HEK293 (cell line): ENCODE results near the gene IFNL1.

Source experiments
- CTCF ChIA-PET: fragments of 350-600 bp; formaldehyde crosslinking; extraction: SDS; loops from one replicate; lab custom pipeline; 2021; ENCODE audit warnings: antibody characterized with exemption; lab: Yijun Ruan, JAX
- POLR2A ChIA-PET: fragments of 300-600 bp; formaldehyde crosslinking; extraction: SDS; loops from one replicate; lab custom pipeline; 2020; ENCODE audit warnings: antibody characterized with exemption, inconsistent platforms; lab: Yijun Ruan, JAX
- H3K27ac ChIP-seq: fragments of 200-500 bp; sonication (Bioruptor generic); 2 replicates; pipeline ENCODE4 v1.5.1; 2014; ENCODE audit warnings: low read depth, low read length, control low read depth, inconsistent platforms; ENCODE audit errors: extremely low read depth
- H3K36me3 ChIP-seq, 2 experiments: fragments of 200-500 bp in 1 of 2; sonication (Bioruptor generic) in 1 of 2; 1 replicate in 1 of 2; 2 replicates in 1 of 2; pipeline ENCODE4 v1.5.1; 2014 to 2017; ENCODE audit warnings: inconsistent platforms in 2 of 2, low read length in 2 of 2; ENCODE audit not compliant: control insufficient read depth in 2 of 2, insufficient read depth in 1 of 2
- H3K4me1 ChIP-seq: fragments of 200-500 bp; sonication (Bioruptor generic); 2 replicates; pipeline ENCODE4 v1.5.1; 2014; ENCODE audit warnings: mild to moderate bottlenecking, low read length, inconsistent platforms; ENCODE audit not compliant: control insufficient read depth, insufficient read depth
- H3K4me3 ChIP-seq: 2 replicates; pipeline ENCODE4 v1.5.1; 2011; ENCODE audit warnings: low read depth, mild to moderate bottlenecking, control low read depth, low read length, moderate library complexity
- H3K9me3 ChIP-seq: fragments of 200-500 bp; sonication (Bioruptor generic); 2 replicates; pipeline ENCODE4 v1.5.1; 2014; ENCODE audit warnings: low read depth, low read length, inconsistent platforms; ENCODE audit not compliant: control insufficient read depth, insufficient read depth
- BCL11A ChIP-seq: fragments of 450-650 bp; formaldehyde crosslinking; IDR thresholded peaks from 2 replicates; pipeline ENCODE4 v1.5.1; 2016; ENCODE audit warnings: low read depth, missing biosample characterization, missing genetic modification characterization
- KLF8 ChIP-seq: fragments of 450-650 bp; formaldehyde crosslinking; IDR thresholded peaks from 2 replicates; pipeline ENCODE4 v1.5.1; 2016; ENCODE audit warnings: missing biosample characterization, missing genetic modification characterization
- KLF9 ChIP-seq: fragments of 450-650 bp; formaldehyde crosslinking; IDR thresholded peaks from 2 replicates; pipeline ENCODE4 v1.5.1; 2016; ENCODE audit warnings: missing biosample characterization, missing genetic modification characterization, low read depth
- PRDM10 ChIP-seq: fragments of 450-650 bp; formaldehyde crosslinking; IDR thresholded peaks from 2 replicates; pipeline ENCODE4 v1.5.1; 2016; ENCODE audit warnings: missing biosample characterization, missing genetic modification characterization
- PRDM6 ChIP-seq: fragments of 450-650 bp; formaldehyde crosslinking; IDR thresholded peaks from 2 replicates; pipeline ENCODE4 v1.5.1; 2017; ENCODE audit warnings: missing biosample characterization, missing genetic modification characterization
- REPIN1 ChIP-seq: fragments of 450-650 bp; formaldehyde crosslinking; IDR thresholded peaks from 2 replicates; pipeline ENCODE4 v1.5.1; 2017; ENCODE audit warnings: missing biosample characterization, missing genetic modification characterization, low read depth
- SALL2 ChIP-seq: fragments of 450-650 bp; formaldehyde crosslinking; IDR thresholded peaks from 2 replicates; pipeline ENCODE4 v1.5.0; 2017; ENCODE audit warnings: missing biosample characterization, mild to moderate bottlenecking, missing genetic modification characterization, borderline replicate concordance
- SP3 ChIP-seq: fragments of 450-650 bp; formaldehyde crosslinking; IDR thresholded peaks from 2 replicates; pipeline ENCODE4 v1.5.1; 2016; ENCODE audit warnings: missing biosample characterization, missing genetic modification characterization
- YY1 ChIP-seq: fragments of 450-650 bp; formaldehyde crosslinking; IDR thresholded peaks from 2 replicates; pipeline ENCODE4 v1.5.1; 2018; ENCODE audit warnings: missing biosample characterization, missing genetic modification characterization
- ZBTB8A ChIP-seq: fragments of 450-650 bp; formaldehyde crosslinking; IDR thresholded peaks from 2 replicates; pipeline ENCODE4 v1.5.1; 2016; ENCODE audit warnings: missing biosample characterization, missing genetic modification characterization
- ZNF121 ChIP-seq: fragments of 450-650 bp; formaldehyde crosslinking; IDR thresholded peaks from 2 replicates; pipeline ENCODE4 v1.5.1; 2016; ENCODE audit warnings: missing biosample characterization, missing genetic modification characterization
- ZNF140 ChIP-seq: fragments of 450-650 bp; formaldehyde crosslinking; IDR thresholded peaks from 2 replicates; pipeline ENCODE4 v1.5.1; 2016; ENCODE audit warnings: missing biosample characterization, missing genetic modification characterization
- ZNF175 ChIP-seq: fragments of 450-650 bp; formaldehyde crosslinking; IDR thresholded peaks from 2 replicates; pipeline ENCODE4 v1.5.1; 2016; ENCODE audit warnings: missing biosample characterization, missing genetic modification characterization
- ZNF223 ChIP-seq: fragments of 450-650 bp; formaldehyde crosslinking; IDR thresholded peaks from 2 replicates; pipeline ENCODE4 v1.5.1; 2016; ENCODE audit warnings: missing biosample characterization, missing genetic modification characterization
- ZNF311 ChIP-seq: fragments of 450-650 bp; formaldehyde crosslinking; IDR thresholded peaks from 2 replicates; pipeline ENCODE4 v1.5.1; 2017; ENCODE audit warnings: missing biosample characterization, missing genetic modification characterization, borderline replicate concordance
- ZNF350 ChIP-seq: fragments of 450-650 bp; formaldehyde crosslinking; IDR thresholded peaks from 2 replicates; pipeline ENCODE4 v1.5.0; 2017; ENCODE audit warnings: missing biosample characterization, mild to moderate bottlenecking, missing genetic modification characterization
- ZNF391 ChIP-seq: fragments of 450-650 bp; formaldehyde crosslinking; IDR thresholded peaks from 2 replicates; pipeline ENCODE4 v1.5.1; 2016; ENCODE audit warnings: low read depth, missing biosample characterization, missing genetic modification characterization, borderline replicate concordance
- ZNF561 ChIP-seq: fragments of 450-650 bp; IDR thresholded peaks from 2 replicates; pipeline ENCODE4 v1.5.1; 2018; ENCODE audit warnings: missing biosample characterization, missing genetic modification characterization, borderline replicate concordance
- ZNF610 ChIP-seq: fragments of 450-650 bp; formaldehyde crosslinking; IDR thresholded peaks from 2 replicates; pipeline ENCODE4 v1.5.1; 2016; ENCODE audit warnings: missing biosample characterization, missing genetic modification characterization, borderline replicate concordance
- ZNF701 ChIP-seq: fragments of 450-650 bp; formaldehyde crosslinking; IDR thresholded peaks from 2 replicates; pipeline ENCODE4 v1.5.1; 2016; ENCODE audit warnings: missing biosample characterization, missing genetic modification characterization
- ZNF776 ChIP-seq: fragments of 450-650 bp; formaldehyde crosslinking; IDR thresholded peaks from 2 replicates; pipeline ENCODE4 v1.5.0; 2017; ENCODE audit warnings: missing biosample characterization, missing genetic modification characterization, borderline replicate concordance
- ZSCAN16 ChIP-seq: fragments of 450-650 bp; formaldehyde crosslinking; IDR thresholded peaks from 2 replicates; pipeline ENCODE4 v1.5.1; 2016; ENCODE audit warnings: missing biosample characterization, missing genetic modification characterization
- ZSCAN30 ChIP-seq: fragments of 450-650 bp; IDR thresholded peaks from 2 replicates; pipeline ENCODE4 v1.5.1; 2018; ENCODE audit warnings: missing biosample characterization, mild to moderate bottlenecking, missing genetic modification characterization, moderate library complexity
- TF ChIP-seq, protein P1 (sequence below): fragments of 450-650 bp; formaldehyde crosslinking; IDR thresholded peaks from 2 replicates; pipeline ENCODE4 v1.5.1; 2017; ENCODE audit warnings: missing biosample characterization, missing genetic modification characterization
- TF ChIP-seq, protein P2 (sequence below): fragments of 450-650 bp; formaldehyde crosslinking; IDR thresholded peaks from 2 replicates; pipeline ENCODE4 v1.5.1; 2016; ENCODE audit warnings: missing biosample characterization, missing genetic modification characterization
- TF ChIP-seq, protein P3 (sequence below): fragments of 450-650 bp; formaldehyde crosslinking; IDR thresholded peaks from 2 replicates; pipeline ENCODE4 v1.5.0; 2017; ENCODE audit warnings: missing biosample characterization, missing genetic modification characterization, borderline replicate concordance
- TF ChIP-seq, protein P4 (sequence below): fragments of 450-650 bp; formaldehyde crosslinking; IDR thresholded peaks from 2 replicates; pipeline ENCODE4 v1.5.1; 2016; ENCODE audit warnings: missing biosample characterization, missing genetic modification characterization

IFNL1 gene

DNA sequence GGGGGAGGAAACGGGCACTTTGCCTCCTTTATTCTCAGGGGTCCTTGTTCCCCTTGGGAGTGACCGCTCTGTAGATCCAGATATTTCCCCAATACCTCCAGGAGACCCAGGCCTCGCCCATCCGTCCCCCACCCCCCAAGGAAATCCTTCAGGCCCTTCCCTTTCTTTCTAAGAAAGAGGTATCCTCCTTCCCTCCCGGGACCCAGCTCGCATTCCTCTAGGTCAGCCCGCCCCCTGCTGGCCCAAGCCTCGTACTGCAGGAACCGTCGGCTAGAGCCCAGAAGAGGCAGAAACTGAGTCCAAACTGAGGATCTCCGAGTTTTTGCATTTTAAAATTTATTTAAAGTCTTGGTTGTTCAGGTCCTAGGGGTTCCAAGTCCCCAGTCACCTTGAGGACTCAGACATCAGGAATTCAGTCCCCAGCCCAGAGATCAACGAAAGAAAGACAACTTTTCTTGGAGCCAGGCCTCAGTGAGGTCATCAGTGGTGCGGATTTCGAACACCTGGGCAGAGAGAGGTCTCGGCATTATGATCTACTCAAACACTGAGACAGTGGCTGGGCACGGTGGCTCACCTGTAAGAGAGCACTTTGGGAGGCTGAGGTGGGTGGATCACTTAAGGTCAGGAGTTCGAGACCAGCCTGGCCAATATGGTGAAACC, 32.0 kb downstream of the IFNL1 start:
- ChIA-PET POLR2A (interaction anchor here (0.6 to 1.1 kb wide), 3 partner anchors 8 to 383 kb away, joined by 3 to 8 read pairs (median 4); partner anchors contain the start of gene GMFG), CTCF (interaction anchor here (0.6 to 9.4 kb wide), 44 partner anchors 8 to 925 kb away, joined by 3 to 165 read pairs (median 4); partner anchors contain the start of genes FAM98C, FBXO17, GMFG and IFNL1)
- H3K36me3 ChIP-seq, result no peaks in the 10 kb centered on the region; a peak in 1 of 3 replicates
- H3K4me3 ChIP-seq, result no peak overlapping the region
- H3K4me1 ChIP-seq, result no peaks in the 10 kb centered on the region; the same call in 1 of the 2 replicates
- H3K27ac ChIP-seq, result no peak overlapping the region
- no peaks in the 10 kb centered on the region for H3K9me3 ChIP-seq
- TF ChIP-seq ZNF610 (tag by site-specific recombination), result no peak
- TF ChIP-seq KLF9, result no peak
- TF ChIP-seq REPIN1 (tag by site-specific recombination), result no peak
- TF ChIP-seq, protein P1, sequence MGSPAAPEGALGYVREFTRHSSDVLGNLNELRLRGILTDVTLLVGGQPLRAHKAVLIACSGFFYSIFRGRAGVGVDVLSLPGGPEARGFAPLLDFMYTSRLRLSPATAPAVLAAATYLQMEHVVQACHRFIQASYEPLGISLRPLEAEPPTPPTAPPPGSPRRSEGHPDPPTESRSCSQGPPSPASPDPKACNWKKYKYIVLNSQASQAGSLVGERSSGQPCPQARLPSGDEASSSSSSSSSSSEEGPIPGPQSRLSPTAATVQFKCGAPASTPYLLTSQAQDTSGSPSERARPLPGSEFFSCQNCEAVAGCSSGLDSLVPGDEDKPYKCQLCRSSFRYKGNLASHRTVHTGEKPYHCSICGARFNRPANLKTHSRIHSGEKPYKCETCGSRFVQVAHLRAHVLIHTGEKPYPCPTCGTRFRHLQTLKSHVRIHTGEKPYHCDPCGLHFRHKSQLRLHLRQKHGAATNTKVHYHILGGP (tag by site-specific recombination), result peak; percentile 76
- TF ChIP-seq ZNF561, result peak; percentile 59; the same call in 1 of the 2 replicates
- no peak for TF ChIP-seq ZNF121 (tag by site-specific recombination)
- TF ChIP-seq ZSCAN16 (tag by site-specific recombination), result no peak
- no peak for TF ChIP-seq YY1 (tag by site-specific recombination)
- TF ChIP-seq ZNF311 (tag by site-specific recombination), result no peak
- TF ChIP-seq ZNF776, result no peak
- TF ChIP-seq, protein P2, sequence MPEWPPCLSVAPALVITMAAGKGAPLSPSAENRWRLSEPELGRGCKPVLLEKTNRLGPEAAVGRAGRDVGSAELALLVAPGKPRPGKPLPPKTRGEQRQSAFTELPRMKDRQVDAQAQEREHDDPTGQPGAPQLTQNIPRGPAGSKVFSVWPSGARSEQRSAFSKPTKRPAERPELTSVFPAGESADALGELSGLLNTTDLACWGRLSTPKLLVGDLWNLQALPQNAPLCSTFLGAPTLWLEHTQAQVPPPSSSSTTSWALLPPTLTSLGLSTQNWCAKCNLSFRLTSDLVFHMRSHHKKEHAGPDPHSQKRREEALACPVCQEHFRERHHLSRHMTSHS, result no peak
- TF ChIP-seq SALL2 (tag by site-specific recombination), result no peak
- peak; percentile 39; the same call in 1 of the 2 replicates for TF ChIP-seq ZNF391
- 0 out of 2 replicates have a peak, but pooled peaks have one; percentile 19 for TF ChIP-seq ZBTB8A (tag by site-specific recombination)
- peak; percentile 51; the same call in 1 of the 2 replicates for TF ChIP-seq KLF8 (tag by site-specific recombination)
- TF ChIP-seq, protein P3, sequence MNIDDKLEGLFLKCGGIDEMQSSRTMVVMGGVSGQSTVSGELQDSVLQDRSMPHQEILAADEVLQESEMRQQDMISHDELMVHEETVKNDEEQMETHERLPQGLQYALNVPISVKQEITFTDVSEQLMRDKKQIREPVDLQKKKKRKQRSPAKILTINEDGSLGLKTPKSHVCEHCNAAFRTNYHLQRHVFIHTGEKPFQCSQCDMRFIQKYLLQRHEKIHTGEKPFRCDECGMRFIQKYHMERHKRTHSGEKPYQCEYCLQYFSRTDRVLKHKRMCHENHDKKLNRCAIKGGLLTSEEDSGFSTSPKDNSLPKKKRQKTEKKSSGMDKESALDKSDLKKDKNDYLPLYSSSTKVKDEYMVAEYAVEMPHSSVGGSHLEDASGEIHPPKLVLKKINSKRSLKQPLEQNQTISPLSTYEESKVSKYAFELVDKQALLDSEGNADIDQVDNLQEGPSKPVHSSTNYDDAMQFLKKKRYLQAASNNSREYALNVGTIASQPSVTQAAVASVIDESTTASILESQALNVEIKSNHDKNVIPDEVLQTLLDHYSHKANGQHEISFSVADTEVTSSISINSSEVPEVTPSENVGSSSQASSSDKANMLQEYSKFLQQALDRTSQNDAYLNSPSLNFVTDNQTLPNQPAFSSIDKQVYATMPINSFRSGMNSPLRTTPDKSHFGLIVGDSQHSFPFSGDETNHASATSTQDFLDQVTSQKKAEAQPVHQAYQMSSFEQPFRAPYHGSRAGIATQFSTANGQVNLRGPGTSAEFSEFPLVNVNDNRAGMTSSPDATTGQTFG (tag by site-specific recombination), result no peak
- TF ChIP-seq PRDM10 (tag by site-specific recombination), result peak; percentile 73
- no peak for TF ChIP-seq ZNF140
- TF ChIP-seq ZNF175 (tag by site-specific recombination), result no peak
- TF ChIP-seq PRDM6 (tag by site-specific recombination), result no peak
- no peak for TF ChIP-seq BCL11A (tag by site-specific recombination)
- TF ChIP-seq, protein P4, sequence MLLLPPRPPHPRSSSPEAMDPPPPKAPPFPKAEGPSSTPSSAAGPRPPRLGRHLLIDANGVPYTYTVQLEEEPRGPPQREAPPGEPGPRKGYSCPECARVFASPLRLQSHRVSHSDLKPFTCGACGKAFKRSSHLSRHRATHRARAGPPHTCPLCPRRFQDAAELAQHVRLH, result no peak
- TF ChIP-seq ZNF223 (tag by site-specific recombination), result no peak
- no peak for TF ChIP-seq ZNF701 (tag by site-specific recombination)
- peak; percentile 80 for TF ChIP-seq ZSCAN30 (tag by site-specific recombination)
- no peak for TF ChIP-seq ZNF350 (tag by site-specific recombination)
- TF ChIP-seq SP3 (tag by site-specific recombination), result peak; percentile 56
